ENCODE data around the gene TJP1.
"Not testable (repeated sequence)": the region's sequence is repeated elsewhere in the genome, so short reads cannot be mapped to it uniquely, and the experiment has no call there.

Gene TJP1

GRCh38 chr15:29677455-29677854 is 144.8 kb downstream of the TJP1 start:
- DNase-seq (ENCODE audit: insufficient read length, low spot score), result no peak
- no peak for TF ChIP-seq CTCF (IDR thresholded peaks at IDR 0.05; ENCODE audit: insufficient read depth, missing control alignments)
- no peak for FAIRE-seq

GRCh38 chr15:29676961-29677402 is 145.3 kb downstream of the TJP1 start:
- TF ChIP-seq CTCF (IDR thresholded peaks at IDR 0.05; ENCODE audit: insufficient read depth, missing control alignments), result no peak
- FAIRE-seq, result no peak
- no peak for DNase-seq (ENCODE audit: insufficient read length, low spot score)

GRCh38 chr15:29676374-29676960 is 145.8 kb downstream of the TJP1 start:
- not testable (repeated sequence) for FAIRE-seq

GRCh38 chr15:29675791-29676301 is 146.4 kb downstream of the TJP1 start:
- no peak for DNase-seq (ENCODE audit: insufficient read length, low spot score)
- FAIRE-seq, result no peak
- TF ChIP-seq CTCF (IDR thresholded peaks at IDR 0.05; ENCODE audit: insufficient read depth, missing control alignments), result no peak

More at GRCh38 chr15:29676374-29676960, 145.8 kb downstream of the TJP1 start:
- not testable (repeated sequence) for DNase-seq (ENCODE audit: insufficient read length, low spot score)

GRCh38 chr15:29674661-29675533 is 147.4 kb downstream of the TJP1 start:
- no peak for FAIRE-seq

GRCh38 chr15:29672923-29673809 is 149.1 kb downstream of the TJP1 start:
- no peak for FAIRE-seq

More at GRCh38 chr15:29674661-29675533, 147.4 kb downstream of the TJP1 start:
- TF ChIP-seq CTCF (IDR thresholded peaks at IDR 0.05; ENCODE audit: insufficient read depth, missing control alignments), result no peak
- no peak for DNase-seq (ENCODE audit: insufficient read length, low spot score)

More at GRCh38 chr15:29672923-29673809, 149.1 kb downstream of the TJP1 start:
- TF ChIP-seq CTCF (IDR thresholded peaks at IDR 0.05; ENCODE audit: insufficient read depth, missing control alignments), result no peak
- no peak for DNase-seq (ENCODE audit: insufficient read length, low spot score)
